Loucy (cell line): Measurements from ENCODE around the gene S100A11.

Experiments
- H2AFZ ChIP-seq: fragments of 200-600 bp; sonication (generic); 2 replicates; pipeline ENCODE4 v1.6.0; 2016; ENCODE audit warnings: antibody characterized with exemption, mild to moderate bottlenecking, low read length, moderate library complexity
- H3F3A ChIP-seq: fragments of 200-600 bp; 2 replicates; pipeline ENCODE4 v1.6.0; 2016; ENCODE audit warnings: antibody characterized with exemption, low read depth, mild to moderate bottlenecking
- H3K27me3 ChIP-seq: fragments of 200-600 bp; sonication (generic); 2 replicates; pipeline ENCODE4 v1.6.1; 2014; ENCODE audit warnings: low read length, mild to moderate bottlenecking; ENCODE audit not compliant: insufficient read depth, poor library complexity, severe bottlenecking
- H3K36me3 ChIP-seq: fragments of 200-600 bp; sonication (generic); 2 replicates; pipeline ENCODE4 v1.6.1; 2016; ENCODE audit warnings: low read length; ENCODE audit not compliant: insufficient read depth
- H3K4me1 ChIP-seq: fragments of 200-600 bp; sonication (generic); 2 replicates; pipeline ENCODE4 v1.5.1; 2014; ENCODE audit warnings: low read length, mild to moderate bottlenecking; ENCODE audit not compliant: insufficient read depth, poor library complexity, severe bottlenecking
- H3K4me2 ChIP-seq: fragments of 200-600 bp; sonication (generic); 2 replicates; pipeline ENCODE4 v1.6.0; 2014; ENCODE audit warnings: antibody characterized with exemption, low read length, low read depth, mild to moderate bottlenecking; ENCODE audit not compliant: poor library complexity, severe bottlenecking
- H3K4me3 ChIP-seq: fragments of 200-600 bp; sonication (generic); 2 replicates; pipeline ENCODE4 v1.5.1; 2014; ENCODE audit warnings: low read length, mild to moderate bottlenecking, mixed read lengths; ENCODE audit not compliant: poor library complexity, severe bottlenecking
- H3K79me2 ChIP-seq: fragments of 200-600 bp; sonication (generic); 2 replicates; pipeline ENCODE4 v1.6.1; 2014; ENCODE audit warnings: low read length; ENCODE audit not compliant: insufficient read depth
- H3K9ac ChIP-seq: fragments of 200-600 bp; sonication (generic); 2 replicates; pipeline ENCODE4 v1.6.0; 2014; ENCODE audit warnings: mild to moderate bottlenecking, low read depth, low read length, moderate library complexity; ENCODE audit not compliant: poor library complexity, severe bottlenecking
- H3K9me2 ChIP-seq: fragments of 200-600 bp; sonication (generic); replicated peaks from 2 replicates; pipeline ENCODE4 v1.6.1; 2016; ENCODE audit warnings: low read depth, low read length, mixed read lengths
- H3K9me3 ChIP-seq: fragments of 200-600 bp; sonication (generic); 2 replicates; pipeline ENCODE4 v1.6.1; 2014; ENCODE audit warnings: mild to moderate bottlenecking, antibody characterized with exemption, low read length, low read depth; ENCODE audit not compliant: insufficient read depth
- H4K20me1 ChIP-seq: fragments of 200-600 bp; sonication (generic); 2 replicates; pipeline ENCODE4 v1.6.0; 2014; ENCODE audit warnings: antibody characterized with exemption, low read length, mild to moderate bottlenecking; ENCODE audit not compliant: insufficient read depth, poor library complexity, severe bottlenecking
- CTCF ChIP-seq: fragments of 200-600 bp; sonication (generic); conservative IDR thresholded peaks from 2 replicates; pipeline ENCODE4 v1.5.1; 2014; ENCODE audit warnings: mild to moderate bottlenecking, antibody characterized with exemption, low read length
- EZH2phosphoT487 ChIP-seq: fragments of 200-600 bp; IDR thresholded peaks from 2 replicates; pipeline ENCODE4 v1.6.1; 2018; ENCODE audit warnings: antibody characterized with exemption, mild to moderate bottlenecking, moderate library complexity, borderline replicate concordance

S100A11 gene

GRCh38 chr1:152026895-152027294 is 9.9 kb downstream of the S100A11 start:
- H3K27me3 ChIP-seq = no peaks in the 10 kb centered on the region
- no peaks in the 10 kb centered on the region for H3K9me2 ChIP-seq
- no peak overlapping the region for H3K4me2 ChIP-seq
- H3K36me3 ChIP-seq = peaks cover 9% of the 10 kb centered on the region; the same call in 1 of the 2 replicates
- H3K79me2 ChIP-seq = no peaks in the 10 kb centered on the region
- no peaks in the 10 kb centered on the region for H4K20me1 ChIP-seq
- no peaks in the 10 kb centered on the region for H3K9me3 ChIP-seq
- H3K4me1 ChIP-seq = no peaks in the 10 kb centered on the region
- H3K4me3 ChIP-seq = no peak overlapping the region
- no peak overlapping the region for H3K9ac ChIP-seq
- no peak overlapping the region for H2AFZ ChIP-seq
- TF ChIP-seq CTCF (no peak), EZH2phosphoT487 (no peak)
- H3F3A ChIP-seq = no peaks in the 10 kb centered on the region

DNA sequence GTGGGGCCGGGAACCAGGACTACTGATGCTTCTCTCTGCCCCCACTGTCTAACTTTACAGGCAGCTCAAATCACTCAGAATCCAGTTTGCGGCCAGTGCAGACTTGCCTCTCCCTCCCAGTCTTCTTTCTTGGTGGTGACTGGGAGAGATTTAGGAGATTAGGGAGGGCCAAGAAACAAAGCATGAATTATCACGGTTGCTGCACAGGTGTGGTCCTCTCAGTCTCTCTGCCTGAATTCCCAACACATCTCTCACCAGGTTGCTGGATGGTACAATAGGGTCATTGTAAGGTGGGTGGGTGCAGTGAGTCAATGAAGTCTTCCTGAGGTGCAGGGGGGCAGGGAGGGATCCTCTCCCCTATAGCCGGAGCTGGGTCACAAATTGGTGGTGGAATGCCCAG is 12.6 kb downstream of the S100A11 start:
- Histone ChIP-seq H2AFZ (no peak overlapping the region), H3K4me2 (no peak overlapping the region), H3K9ac (no peak overlapping the region)

GRCh38 chr1:152023221-152023620 is 13.6 kb downstream of the S100A11 start:
- no peaks in the 10 kb centered on the region for H3K9me3 ChIP-seq
- no peaks in the 10 kb centered on the region for H3K9me2 ChIP-seq
- H3K4me2 ChIP-seq = no peak overlapping the region
- H3K36me3 ChIP-seq = no peaks in the 10 kb centered on the region
- no peaks in the 10 kb centered on the region for H3F3A ChIP-seq
- no peak overlapping the region for H3K9ac ChIP-seq
- no peaks in the 10 kb centered on the region for H3K79me2 ChIP-seq
- H3K27me3 ChIP-seq = no peaks in the 10 kb centered on the region
- H3K4me1 ChIP-seq = no peaks in the 10 kb centered on the region
- H3K4me3 ChIP-seq = no peak overlapping the region
- TF ChIP-seq CTCF (no peak), EZH2phosphoT487 (no peak)
- no peaks in the 10 kb centered on the region for H4K20me1 ChIP-seq
- no peak overlapping the region for H2AFZ ChIP-seq

More for the DNA sequence above, 12.6 kb downstream of the S100A11 start:
- Histone ChIP-seq H3K27me3 (no peaks in the 10 kb centered on the region), H3F3A (no peaks in the 10 kb centered on the region), H4K20me1 (no peaks in the 10 kb centered on the region), H3K4me3 (no peak overlapping the region), H3K4me1 (no peaks in the 10 kb centered on the region), H3K79me2 (no peaks in the 10 kb centered on the region), H3K9me2 (no peaks in the 10 kb centered on the region), H3K9me3 (no peaks in the 10 kb centered on the region), H3K36me3 (no peaks in the 10 kb centered on the region)
- TF ChIP-seq EZH2phosphoT487 = no peak
- no peak for TF ChIP-seq CTCF
